K562 (cell line): ENCODE results near the gene FADS6. TPM values are rescaled to one million over a fixed set of nuclear protein-coding genes. Genes with fewer than 3 reads are reported as not detected.

Experiments used
- ATAC-seq: fragments of 200-7000 bp; cut with Tn5 transposase; 3 replicates; pipeline ENCODE4 v1.9.1; 2020; ENCODE audit warnings: moderate library complexity
- BruUV-seq: library from RNA; stranded (reverse); fragments of 400-500 nt; replicated peaks from 2 replicates; lab custom pipeline; 2021; lab: Mats Ljungman, UMichigan
- CTCF ChIA-PET: fragments of 300-600 bp; formaldehyde crosslinking; extraction: SDS; loops from one replicate; lab custom pipeline; 2021; ENCODE audit warnings: low intra/inter-chr PET ratio; lab: Yijun Ruan, JAX
- POLR2A ChIA-PET: fragments of 300-600, 350-650 bp; sonication (Branson Sonifier 250); formaldehyde crosslinking; extraction: SDS; loops from one replicate; lab custom pipeline; 2021; ENCODE audit warnings: antibody characterized with exemption, inconsistent platforms; lab: Yijun Ruan, JAX
- DNase-seq, 4 experiments: peaks; one replicate each; pipeline versions ENCODE4 v3.0.0 to v3.0.0-alpha.2; 2011 to 2018; ENCODE audit warnings: low spot score in 3 of 4, mixed read lengths in 3 of 4; ENCODE audit errors: extremely low read depth in 1 of 4
- FAIRE-seq: peaks from 2 replicates; lab custom pipeline; 2011; peaks lifted over from hg19 to GRCh38; lab: Jason Lieb, UNC
- H2AFZ ChIP-seq: 2 replicates; pipeline ENCODE4 v1.6.0; 2011; ENCODE audit warnings: low read depth, low read length, control low read depth, inconsistent platforms
- H3K27ac ChIP-seq: fragments of 200-600 bp; 3 replicates; pipeline ENCODE4 v1.8.0; 2011; ENCODE audit warnings: low read depth, mild to moderate bottlenecking, control low read depth, inconsistent platforms, low read length, moderate library complexity, mixed read lengths; ENCODE audit errors: extremely low read depth
- H3K27me3 ChIP-seq, 2 experiments: fragments of 300-600 bp in 1 of 2; 2 replicates in 1 of 2; 3 replicates in 1 of 2; pipeline versions ENCODE4 v1.6.0 to v1.8.0; 2011; ENCODE audit warnings: inconsistent platforms in 2 of 2, low read length in 2 of 2, mild to moderate bottlenecking in 1 of 2, mixed read lengths in 1 of 2, moderate library complexity in 1 of 2; ENCODE audit not compliant: control insufficient read depth in 2 of 2, insufficient read depth in 2 of 2
- H3K36me3 ChIP-seq: fragments of 300-600 bp; 3 replicates; pipeline ENCODE4 v1.8.0; 2011; ENCODE audit warnings: mild to moderate bottlenecking, low read length, inconsistent platforms; ENCODE audit not compliant: control insufficient read depth, insufficient read depth
- H3K4me1 ChIP-seq, 2 experiments: fragments of 200-600 bp in 1 of 2; replicated peaks in 1 of 2; 2 replicates in 1 of 2; 3 replicates in 1 of 2; pipeline versions ENCODE4 v1.5.1 to v1.8.0; 2011; ENCODE audit warnings: inconsistent platforms in 2 of 2, low read length in 2 of 2, mild to moderate bottlenecking in 1 of 2, mixed read lengths in 1 of 2, moderate library complexity in 1 of 2; ENCODE audit not compliant: control insufficient read depth in 2 of 2, insufficient read depth in 2 of 2
- H3K4me2 ChIP-seq: 2 replicates; pipeline ENCODE4 v1.6.1; 2011; ENCODE audit warnings: low read length, control low read depth, inconsistent platforms, mixed read lengths; ENCODE audit not compliant: insufficient read depth
- H3K4me3 ChIP-seq: fragments of 200-600 bp; sonication (generic), shearing (Covaris generic); 2 replicates; pipeline ENCODE4 v1.5.1; 2016; ENCODE audit warnings: control low read depth, inconsistent platforms
- H3K79me2 ChIP-seq: fragments of 200-600 bp; 3 replicates; pipeline ENCODE4 v1.8.0; 2011; ENCODE audit warnings: low read length, inconsistent platforms; ENCODE audit not compliant: control insufficient read depth, insufficient read depth
- H3K9ac ChIP-seq, 2 experiments: 2 replicates each; pipeline versions ENCODE4 v1.6.0 to v1.6.1; 2011; ENCODE audit warnings: low read depth in 2 of 2, low read length in 2 of 2, control low read depth in 1 of 2, inconsistent platforms in 1 of 2, mild to moderate bottlenecking in 1 of 2, mixed read lengths in 1 of 2; ENCODE audit not compliant: insufficient read depth in 1 of 2
- H3K9me1 ChIP-seq: one replicate; pipeline ENCODE4 v1.6.0; 2011; ENCODE audit warnings: inconsistent platforms, mild to moderate bottlenecking, low read length, moderate library complexity; ENCODE audit not compliant: control insufficient read depth, insufficient read depth
- H3K9me3 ChIP-seq: replicated peaks from 2 replicates; pipeline ENCODE4 v1.5.1; 2011; ENCODE audit warnings: low read depth, low read length, inconsistent platforms; ENCODE audit not compliant: control insufficient read depth, insufficient read depth
- H4K20me1 ChIP-seq: replicated peaks from 2 replicates; pipeline ENCODE4 v1.6.1; 2011; ENCODE audit warnings: low read length, inconsistent platforms, mixed read lengths; ENCODE audit not compliant: control insufficient read depth, insufficient read depth
- CREM ChIP-seq: IDR thresholded peaks from 2 replicates; pipeline ENCODE4 v1.6.1; 2014; ENCODE audit warnings: antibody characterized with exemption, low read depth
- E2F1 ChIP-seq: sonication (generic); formaldehyde crosslinking; IDR thresholded peaks from 2 replicates; pipeline ENCODE4 v1.8.1; 2023; ENCODE audit warnings: mild to moderate bottlenecking, missing genetic modification reagents, moderate library complexity
- ESRRB ChIP-seq: fragments of 250-450 bp; sonication (Bioruptor Pico); IDR thresholded peaks from 2 replicates; pipeline ENCODE4 v1.5.0; 2020; ENCODE audit warnings: mild to moderate bottlenecking, moderate library complexity, borderline replicate concordance
- EZH2 ChIP-seq: IDR thresholded peaks from 2 replicates; pipeline ENCODE4 v1.6.1; 2012; ENCODE audit warnings: low read depth, mild to moderate bottlenecking, inconsistent platforms, low read length, borderline replicate concordance
- FOSL1 ChIP-seq: fragments of 200-800 bp; sonication (Bioruptor generic); conservative IDR thresholded peaks from 2 replicates; pipeline ENCODE4 v1.6.1; 2016; ENCODE audit warnings: missing genetic modification characterization, missing compliant biosample characterization
- HNRNPK ChIP-seq: fragments of 200-400 bp; formaldehyde crosslinking; IDR thresholded peaks from one replicate; pipeline ENCODE4 v1.6.1; 2018; ENCODE audit warnings: mild to moderate bottlenecking, low read depth, low read length; ENCODE audit not compliant: poor library complexity, severe bottlenecking
- MAFF ChIP-seq: IDR thresholded peaks from 2 replicates; pipeline ENCODE4 v1.6.1; 2012; ENCODE audit warnings: low read length, improper control_type of control experiment
- NBN ChIP-seq: fragments of 450-650 bp; IDR thresholded peaks from 2 replicates; pipeline ENCODE4 v1.6.1; 2016; ENCODE audit warnings: low read depth, mild to moderate bottlenecking
- ZNF184 ChIP-seq: sonication (generic); formaldehyde crosslinking; IDR thresholded peaks from 2 replicates; pipeline ENCODE4 v1.5.0; 2020; ENCODE audit warnings: missing genetic modification reagents
- WGBS: fragments of 100-300 bp; shearing (Covaris generic); methylation state at CpG from one replicate; pipeline ENCODE4 v1.1.6; 2016; ENCODE audit warnings: low coverage, mixed read lengths; ENCODE audit not compliant: insufficient coverage; ENCODE audit errors: missing lambda C conversion rate; 5-methylcytosine and 5-hydroxymethylcytosine counted together
- in situ Hi-C: fragments of 300-500 bp; cut with MboI; formaldehyde crosslinking; loops from 4 replicates; pipeline ENCODE4 v1.15.0; 2018; ENCODE audit warnings: inconsistent platforms, mixed read lengths
- intact Hi-C: fragments of 100-400 bp; cut with micrococcal nuclease; formaldehyde crosslinking; loops from 2 replicates; pipeline ENCODE4 v1.14.2; 2022
- polyA plus RNA-seq, 8 experiments: library from polyadenylated mRNA; depleted of rRNA in 4 of 8; stranded (reverse) in 5 of 8; unstranded in 3 of 8; fragments of >200 nt; fragmentation: Nextera tagmentation in 2 of 8; fragmentation: Illumina TruSeq in 1 of 8; extraction: Ambion mirVana in 2 of 8; extraction: Trizol in 1 of 8; gene quantifications; 2 replicates each; pipeline versions ENCODE4 v1.2.1 to v1.2.3, GENCODE V29; 2011 to 2014; ENCODE audit warnings: inconsistent platforms in 1 of 8, missing spikeins in 1 of 8
- total RNA-seq, 7 experiments: library from RNA; depleted of rRNA in 6 of 7; stranded (reverse); fragments of >200 nt in 6 of 7; fragmentation: Illumina TruSeq in 2 of 7; extraction: Trizol in 2 of 7; gene quantifications; 2 replicates each; pipeline versions ENCODE4 v1.2.1 to v1.2.3, GENCODE V29; 2011 to 2021; ENCODE audit warnings: low replicate concordance in 1 of 7
- TF ChIP-seq, protein P1 (sequence below): fragments of 450-650 bp; conservative IDR thresholded peaks from 2 replicates; pipeline ENCODE4 v1.6.1; 2016; ENCODE audit warnings: missing genetic modification characterization, low read depth, mild to moderate bottlenecking, missing compliant biosample characterization, moderate library complexity
- TF ChIP-seq, protein P2 (sequence below): sonication (generic); formaldehyde crosslinking; IDR thresholded peaks from 2 replicates; pipeline ENCODE4 v1.8.0; 2023; ENCODE audit warnings: mild to moderate bottlenecking, missing genetic modification reagents

FADS6 gene
- total and polyA plus RNA-seq, 9 of the 15 experiments (the other 6 are each of a cell fraction or from before 2014, with no cell fraction given): 0.18 to 0.22 TPM; not detected in 7

DNA sequence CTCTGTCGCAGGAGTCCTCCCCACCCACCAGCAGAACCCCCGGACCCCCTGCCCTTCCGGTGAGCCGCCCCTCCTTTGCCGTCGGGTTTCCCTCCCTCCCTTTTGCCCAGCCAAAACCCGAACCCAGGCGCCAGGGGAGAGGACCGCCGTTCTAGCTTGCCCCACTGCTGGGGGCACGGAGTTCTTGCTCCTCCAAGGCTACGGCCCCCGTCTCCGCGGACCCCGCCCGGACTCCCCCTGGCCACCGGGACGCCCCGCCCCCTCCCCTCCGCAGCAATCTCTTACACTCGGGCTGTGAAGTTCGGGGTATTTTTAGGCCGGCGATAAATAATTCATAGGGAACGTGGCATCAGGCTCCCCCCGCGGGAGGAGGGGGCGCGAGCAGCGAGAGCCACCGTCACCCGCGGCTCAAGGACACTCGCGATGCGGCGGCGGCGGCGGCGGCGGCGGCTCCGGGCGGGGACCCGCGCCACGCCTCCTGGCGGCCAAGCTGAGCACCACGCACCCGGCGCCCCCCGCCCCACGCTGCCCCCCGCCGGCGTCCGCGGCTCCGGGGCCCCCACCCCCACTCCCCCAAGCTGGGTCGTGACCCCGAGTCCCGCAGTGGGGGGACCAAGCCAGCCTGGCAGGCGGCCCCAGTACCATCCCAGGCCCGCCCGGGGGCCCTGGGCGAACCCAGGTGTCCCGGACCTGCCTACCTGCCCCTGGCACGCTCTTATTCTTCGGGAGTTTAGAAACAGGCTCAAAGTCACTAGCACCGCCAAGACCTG lies 33.8 kb downstream of the FADS6 start, which contains the start of gene GRIN2C (continued):
- TF ChIP-seq E2F1 (CRISPR knock-in tag) (no peak), HNRNPK (no peak)

GRCh38 chr17:74858672-74859458 lies 34.6 kb downstream of the FADS6 start:
- no TSS peak for BruUV-seq
- intact Hi-C loops (no loop called here), in situ Hi-C loops (loop anchor here (5.0 kb wide), 1 partner anchor 67 kb away; no protein-coding TSS in a partner anchor)
- ATAC-seq (no peak), DNase-seq (no peak), FAIRE-seq (no peak)
- POLR2A ChIA-PET: interaction anchor here (0.5 to 8.0 kb wide), 10 partner anchors 8 to 118 kb away, joined by 3 to 62 read pairs (median 3); partner anchors contain the start of gene FDXR
- Histone ChIP-seq H3K27me3 (peaks cover 0 to 29% of the 10 kb centered on the region in 2 experiments; a peak in 2 of 5 replicates), H3K27ac (no peak overlapping the region), H3K4me1 (peaks cover 0 to 46% of the 10 kb centered on the region in 2 experiments; a peak in 2 of 5 replicates), H4K20me1 (no peaks in the 10 kb centered on the region), H3K9me3 (no peaks in the 10 kb centered on the region), H3K4me2 (no peak overlapping the region), H3K79me2 (no peaks in the 10 kb centered on the region), H3K4me3 (no peak overlapping the region), H2AFZ (no peak overlapping the region), H3K9me1 (no peaks in the 10 kb centered on the region), H3K9ac (no peak overlapping the region; a peak in 1 of 4 replicates), H3K36me3 (peaks cover 17% of the 10 kb centered on the region; the same call in 1 of the 3 replicates)
- WGBS: 63% methylated on average over 11 of the region's 12 CpGs
- CTCF ChIA-PET: no interaction called here
- TF ChIP-seq, protein P1, sequence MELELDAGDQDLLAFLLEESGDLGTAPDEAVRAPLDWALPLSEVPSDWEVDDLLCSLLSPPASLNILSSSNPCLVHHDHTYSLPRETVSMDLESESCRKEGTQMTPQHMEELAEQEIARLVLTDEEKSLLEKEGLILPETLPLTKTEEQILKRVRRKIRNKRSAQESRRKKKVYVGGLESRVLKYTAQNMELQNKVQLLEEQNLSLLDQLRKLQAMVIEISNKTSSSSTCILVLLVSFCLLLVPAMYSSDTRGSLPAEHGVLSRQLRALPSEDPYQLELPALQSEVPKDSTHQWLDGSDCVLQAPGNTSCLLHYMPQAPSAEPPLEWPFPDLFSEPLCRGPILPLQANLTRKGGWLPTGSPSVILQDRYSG (tag): no peak
- no peak for TF ChIP-seq NBN
- TF ChIP-seq MAFF: no peak
- TF ChIP-seq FOSL1 (tag): no peak
- no peak for TF ChIP-seq CREM
- TF ChIP-seq, protein P2, sequence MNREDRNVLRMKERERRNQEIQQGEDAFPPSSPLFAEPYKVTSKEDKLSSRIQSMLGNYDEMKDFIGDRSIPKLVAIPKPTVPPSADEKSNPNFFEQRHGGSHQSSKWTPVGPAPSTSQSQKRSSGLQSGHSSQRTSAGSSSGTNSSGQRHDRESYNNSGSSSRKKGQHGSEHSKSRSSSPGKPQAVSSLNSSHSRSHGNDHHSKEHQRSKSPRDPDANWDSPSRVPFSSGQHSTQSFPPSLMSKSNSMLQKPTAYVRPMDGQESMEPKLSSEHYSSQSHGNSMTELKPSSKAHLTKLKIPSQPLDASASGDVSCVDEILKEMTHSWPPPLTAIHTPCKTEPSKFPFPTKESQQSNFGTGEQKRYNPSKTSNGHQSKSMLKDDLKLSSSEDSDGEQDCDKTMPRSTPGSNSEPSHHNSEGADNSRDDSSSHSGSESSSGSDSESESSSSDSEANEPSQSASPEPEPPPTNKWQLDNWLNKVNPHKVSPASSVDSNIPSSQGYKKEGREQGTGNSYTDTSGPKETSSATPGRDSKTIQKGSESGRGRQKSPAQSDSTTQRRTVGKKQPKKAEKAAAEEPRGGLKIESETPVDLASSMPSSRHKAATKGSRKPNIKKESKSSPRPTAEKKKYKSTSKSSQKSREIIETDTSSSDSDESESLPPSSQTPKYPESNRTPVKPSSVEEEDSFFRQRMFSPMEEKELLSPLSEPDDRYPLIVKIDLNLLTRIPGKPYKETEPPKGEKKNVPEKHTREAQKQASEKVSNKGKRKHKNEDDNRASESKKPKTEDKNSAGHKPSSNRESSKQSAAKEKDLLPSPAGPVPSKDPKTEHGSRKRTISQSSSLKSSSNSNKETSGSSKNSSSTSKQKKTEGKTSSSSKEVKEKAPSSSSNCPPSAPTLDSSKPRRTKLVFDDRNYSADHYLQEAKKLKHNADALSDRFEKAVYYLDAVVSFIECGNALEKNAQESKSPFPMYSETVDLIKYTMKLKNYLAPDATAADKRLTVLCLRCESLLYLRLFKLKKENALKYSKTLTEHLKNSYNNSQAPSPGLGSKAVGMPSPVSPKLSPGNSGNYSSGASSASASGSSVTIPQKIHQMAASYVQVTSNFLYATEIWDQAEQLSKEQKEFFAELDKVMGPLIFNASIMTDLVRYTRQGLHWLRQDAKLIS (CRISPR knock-in tag): no peak
- no peak for TF ChIP-seq ZNF184 (CRISPR knock-in tag)
- TF ChIP-seq ESRRB: no peak
- TF ChIP-seq EZH2: no peak
